ENCODE data around the gene UTP14C. TPM values are rescaled to one million over a fixed set of nuclear protein-coding genes. Genes with fewer than 3 reads are reported as not detected.

Gene UTP14C
- total and polyA plus RNA-seq, 2 of the 13 experiments (the other 11 are each of a cell fraction or from before 2014, with no cell fraction given), result 8.8 to 12.2 TPM

DNA sequence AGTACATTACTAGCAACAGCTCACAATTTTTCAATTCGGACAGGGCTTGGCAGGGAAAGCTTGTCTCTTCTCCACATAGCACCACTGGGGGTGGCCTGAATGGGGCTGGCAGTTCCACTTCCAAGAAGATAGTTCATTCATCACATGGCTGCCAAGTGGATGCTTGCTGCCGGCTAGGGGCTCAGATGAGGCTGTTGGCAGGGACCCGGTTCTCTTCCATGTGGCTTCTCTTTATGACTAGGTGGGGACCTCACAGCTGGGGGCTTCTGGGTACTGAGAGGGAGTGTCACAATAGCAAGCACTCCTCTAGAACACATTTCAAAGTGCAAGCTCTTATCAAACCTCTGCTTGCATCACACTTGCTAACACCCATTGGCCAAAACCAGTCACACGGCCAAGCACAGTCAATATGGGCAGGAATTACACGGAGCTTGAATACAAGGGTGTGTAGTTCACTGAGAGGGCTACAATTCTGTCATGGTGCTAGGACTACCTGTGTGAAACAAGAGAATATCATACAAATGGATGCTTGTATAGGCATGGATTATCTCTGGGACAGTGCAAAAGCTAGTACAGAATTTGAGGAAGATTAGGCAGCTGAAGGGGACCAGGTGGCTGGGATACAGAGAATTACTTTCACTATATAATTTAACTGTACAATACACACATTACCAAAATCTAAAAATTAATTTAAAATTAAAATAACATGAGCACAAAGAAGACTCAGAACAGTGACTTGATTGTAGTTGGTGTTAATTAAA lies 45.5 kb upstream of the UTP14C start (continued):
- no peak for TF ChIP-seq GRHL1 (CRISPR knock-in tag; conservative IDR thresholded peaks at IDR 0.05)
- TF ChIP-seq HNRNPL (IDR thresholded peaks at IDR 0.05; ENCODE audit: low read depth, low read length), result no peak
- TF ChIP-seq HMGXB3 (CRISPR knock-in tag; IDR thresholded peaks at IDR 0.05; ENCODE audit: borderline replicate concordance), result no peak
- 0 out of 2 replicates have a peak, but pooled peaks have one; percentile 39 for TF ChIP-seq KLF6 (CRISPR knock-in tag; IDR thresholded peaks at IDR 0.05)
- TF ChIP-seq, protein P1, sequence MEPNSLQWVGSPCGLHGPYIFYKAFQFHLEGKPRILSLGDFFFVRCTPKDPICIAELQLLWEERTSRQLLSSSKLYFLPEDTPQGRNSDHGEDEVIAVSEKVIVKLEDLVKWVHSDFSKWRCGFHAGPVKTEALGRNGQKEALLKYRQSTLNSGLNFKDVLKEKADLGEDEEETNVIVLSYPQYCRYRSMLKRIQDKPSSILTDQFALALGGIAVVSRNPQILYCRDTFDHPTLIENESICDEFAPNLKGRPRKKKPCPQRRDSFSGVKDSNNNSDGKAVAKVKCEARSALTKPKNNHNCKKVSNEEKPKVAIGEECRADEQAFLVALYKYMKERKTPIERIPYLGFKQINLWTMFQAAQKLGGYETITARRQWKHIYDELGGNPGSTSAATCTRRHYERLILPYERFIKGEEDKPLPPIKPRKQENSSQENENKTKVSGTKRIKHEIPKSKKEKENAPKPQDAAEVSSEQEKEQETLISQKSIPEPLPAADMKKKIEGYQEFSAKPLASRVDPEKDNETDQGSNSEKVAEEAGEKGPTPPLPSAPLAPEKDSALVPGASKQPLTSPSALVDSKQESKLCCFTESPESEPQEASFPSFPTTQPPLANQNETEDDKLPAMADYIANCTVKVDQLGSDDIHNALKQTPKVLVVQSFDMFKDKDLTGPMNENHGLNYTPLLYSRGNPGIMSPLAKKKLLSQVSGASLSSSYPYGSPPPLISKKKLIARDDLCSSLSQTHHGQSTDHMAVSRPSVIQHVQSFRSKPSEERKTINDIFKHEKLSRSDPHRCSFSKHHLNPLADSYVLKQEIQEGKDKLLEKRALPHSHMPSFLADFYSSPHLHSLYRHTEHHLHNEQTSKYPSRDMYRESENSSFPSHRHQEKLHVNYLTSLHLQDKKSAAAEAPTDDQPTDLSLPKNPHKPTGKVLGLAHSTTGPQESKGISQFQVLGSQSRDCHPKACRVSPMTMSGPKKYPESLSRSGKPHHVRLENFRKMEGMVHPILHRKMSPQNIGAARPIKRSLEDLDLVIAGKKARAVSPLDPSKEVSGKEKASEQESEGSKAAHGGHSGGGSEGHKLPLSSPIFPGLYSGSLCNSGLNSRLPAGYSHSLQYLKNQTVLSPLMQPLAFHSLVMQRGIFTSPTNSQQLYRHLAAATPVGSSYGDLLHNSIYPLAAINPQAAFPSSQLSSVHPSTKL (CRISPR knock-in tag; IDR thresholded peaks at IDR 0.05), result peak; percentile 59
- TF ChIP-seq ZNF687 (CRISPR knock-in tag; IDR thresholded peaks at IDR 0.05), result peak; percentile 50; the same call in 1 of the 2 replicates
- TF ChIP-seq, protein P2, sequence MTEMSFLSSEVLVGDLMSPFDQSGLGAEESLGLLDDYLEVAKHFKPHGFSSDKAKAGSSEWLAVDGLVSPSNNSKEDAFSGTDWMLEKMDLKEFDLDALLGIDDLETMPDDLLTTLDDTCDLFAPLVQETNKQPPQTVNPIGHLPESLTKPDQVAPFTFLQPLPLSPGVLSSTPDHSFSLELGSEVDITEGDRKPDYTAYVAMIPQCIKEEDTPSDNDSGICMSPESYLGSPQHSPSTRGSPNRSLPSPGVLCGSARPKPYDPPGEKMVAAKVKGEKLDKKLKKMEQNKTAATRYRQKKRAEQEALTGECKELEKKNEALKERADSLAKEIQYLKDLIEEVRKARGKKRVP (CRISPR knock-in tag; IDR thresholded peaks at IDR 0.05), result peak in 1 of 2 experiments; percentile 79; a peak in 2 of 4 replicates
- TF ChIP-seq PHF21A (CRISPR knock-in tag; IDR thresholded peaks at IDR 0.05), result peak; percentile 37; the same call in 1 of the 2 replicates
- TF ChIP-seq ZNF143 (CRISPR knock-in tag; IDR thresholded peaks at IDR 0.05), result peak; percentile 75
- peak; percentile 63 for TF ChIP-seq NCOA2 (CRISPR knock-in tag; IDR thresholded peaks at IDR 0.05)
- peak; percentile 76 for TF ChIP-seq GATAD2A (CRISPR knock-in tag; IDR thresholded peaks at IDR 0.05)
